NCI-H460 (cell line): ENCODE data around the gene TRIM64. TPM values are rescaled to one million over a fixed set of nuclear protein-coding genes. Genes with fewer than 3 reads are reported as not detected.
"Not testable (repeated sequence)": the region's sequence is repeated elsewhere in the genome, so short reads cannot be mapped to it uniquely, and the experiment has no call there.

ENCODE experiments used
- DNase-seq: peaks from one replicate; pipeline ENCODE4 v3.0.0-alpha.2; 2016; ENCODE audit warnings: low read depth; ENCODE audit errors: extremely low read depth
- polyA plus RNA-seq: library from polyadenylated mRNA; depleted of rRNA; stranded (reverse); fragments of >200 nt; gene quantifications from 2 replicates; pipeline ENCODE4 v1.2.3, GENCODE V29; 2014; cell fraction: nucleus; rRNA removed
- small RNA-seq, 2 experiments: library from RNA; depleted of rRNA; stranded (forward); fragments of <200 nt; gene quantifications; one replicate each; pipeline ENCODE3, GENCODE V24; 2014
- total RNA-seq: library from RNA; depleted of rRNA; stranded (reverse); fragments of >200 nt; shearing (Covaris generic); gene quantifications from 2 replicates; pipeline ENCODE4 v1.2.3, GENCODE V29; 2014; rRNA removed

The TRIM64 gene
- total RNA-seq = not detected in 2 replicates
- not detected in 2 replicates for polyA plus RNA-seq

GRCh38 chr11:89965737-89966136, at the start of gene TRIM64:
TRIM64 (plus strand) TSS chr11:89966037; CDS start chr11:89968504, 2,467 bp downstream.
- DNase-seq = not testable (repeated sequence)

GRCh38 chr11:89922195-89922660, 43.6 kb upstream of the TRIM64 start, which contains the start of gene TRIM49D1:
TRIM49D1 (minus strand) TSS chr11:89922245; CDS start chr11:89917710, 4,535 bp downstream.
- DNase-seq = no peak

GRCh38 chr11:89923764-89924163, 42.1 kb upstream of the TRIM64 start, which contains the start of gene TRIM49D2:
TRIM49D2 (plus strand) TSS chr11:89924064; CDS start chr11:89926762, 2,698 bp downstream.
- not testable (repeated sequence) for DNase-seq

- DNase-seq = not testable (repeated sequence)
Measured at GRCh38 chr11:89960833-89961232, 5.0 kb upstream of the TRIM64 start.

Small RNA genes within 50 kb of the gene (small RNA-seq; reads per million reads assigned to genes)
- 0 reads per million in 2 experiments for gene AP004607.1

Other genes starting within 250 kb of the TRIM64 start
- gene TRIM49, start 157.5 kb upstream of the TRIM64 start, total RNA-seq = not detected in 2 replicates
- not detected in 2 replicates for gene TRIM64B, start 87.5 kb upstream of the TRIM64 start, total RNA-seq
- gene TRIM49D1, start 43.8 kb upstream of the TRIM64 start, total RNA-seq = 0.17 TPM in 1 of 2 replicates, not detected in the other
- not detected in 2 replicates for gene TRIM49D2, start 42.0 kb upstream of the TRIM64 start, total RNA-seq
- not detected in 2 replicates for gene TRIM49C, start 65.1 kb downstream of the TRIM64 start, total RNA-seq
- not detected in 2 replicates for gene UBTFL1, start 119.9 kb downstream of the TRIM64 start, total RNA-seq
- not detected in 2 replicates for gene NAALAD2, start 168.6 kb downstream of the TRIM64 start, total RNA-seq